AG20443 (cell line): ENCODE data around the gene PRADC1.
"Not testable (repeated sequence)": the region's sequence is repeated elsewhere in the genome, so short reads cannot be mapped to it uniquely, and the experiment has no call there.

ENCODE experiments used
- DNase-seq: peaks from one replicate; pipeline ENCODE4 v3.0.0; 2012; ENCODE audit warnings: low spot score, mixed read lengths

PRADC1 gene

DNA sequence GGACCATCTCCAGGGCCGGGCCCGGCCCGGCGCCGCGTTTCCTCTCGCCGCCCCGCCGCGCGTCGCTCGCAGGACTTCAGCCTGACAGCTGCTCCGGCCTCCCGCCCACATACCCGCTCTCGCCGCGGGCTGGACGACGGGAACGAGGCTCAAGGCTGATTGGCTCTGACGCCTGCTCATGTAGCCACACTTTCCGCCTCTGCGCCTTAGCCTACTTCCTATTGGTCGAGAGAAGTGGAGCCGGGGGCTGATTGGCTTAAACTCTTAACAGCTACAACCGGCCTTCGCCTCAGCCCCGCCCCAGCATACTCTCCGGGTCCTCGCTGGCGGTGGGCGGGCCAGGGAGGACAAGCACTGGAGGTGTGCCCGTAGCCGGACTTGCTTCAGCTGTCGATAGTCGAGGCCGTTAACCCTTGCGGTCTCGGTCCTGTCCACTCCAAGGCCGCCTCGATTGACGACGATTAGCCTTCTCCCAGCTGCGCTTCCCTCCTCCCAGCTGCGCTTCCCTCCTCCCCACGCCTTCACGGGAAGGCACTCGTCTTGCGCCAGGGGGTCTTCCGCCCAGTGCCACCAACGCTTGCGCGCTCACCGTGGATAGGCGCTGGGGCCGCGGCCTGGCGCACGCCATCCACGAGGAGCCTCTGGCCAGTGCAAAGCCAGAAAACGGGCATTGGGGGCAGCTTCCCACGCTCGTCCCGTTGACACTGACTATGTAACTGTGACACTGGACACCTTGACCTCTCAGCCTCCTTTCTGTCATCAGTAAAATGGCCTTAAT lies at the start of gene PRADC1:
Gene PRADC1 (minus strand): TSS at position 86 of the 778 bp plus-strand sequence. CDS start 79 bp downstream, at position 7.
- peak; percentile 98 for DNase-seq

DNA sequence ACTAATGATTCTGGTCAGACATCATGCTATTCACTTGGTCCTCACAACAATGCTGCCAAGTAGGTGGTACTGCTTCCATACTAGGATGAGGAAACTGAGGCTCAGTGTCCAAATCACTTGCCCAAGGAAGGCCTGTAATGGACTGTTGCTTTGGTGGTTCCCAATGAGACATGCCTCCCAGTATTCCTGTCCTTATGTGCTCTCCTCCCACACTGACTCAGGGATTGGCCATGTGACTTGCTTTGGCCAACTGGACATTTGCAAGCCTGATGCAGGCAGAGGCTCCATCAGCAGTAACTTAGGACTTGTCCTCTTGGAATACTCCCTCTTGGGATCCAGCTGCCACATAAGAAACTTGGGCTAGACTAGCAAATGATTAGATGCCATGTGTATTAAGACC lies 48.2 kb upstream of the PRADC1 start:
- no peak for DNase-seq

DNA sequence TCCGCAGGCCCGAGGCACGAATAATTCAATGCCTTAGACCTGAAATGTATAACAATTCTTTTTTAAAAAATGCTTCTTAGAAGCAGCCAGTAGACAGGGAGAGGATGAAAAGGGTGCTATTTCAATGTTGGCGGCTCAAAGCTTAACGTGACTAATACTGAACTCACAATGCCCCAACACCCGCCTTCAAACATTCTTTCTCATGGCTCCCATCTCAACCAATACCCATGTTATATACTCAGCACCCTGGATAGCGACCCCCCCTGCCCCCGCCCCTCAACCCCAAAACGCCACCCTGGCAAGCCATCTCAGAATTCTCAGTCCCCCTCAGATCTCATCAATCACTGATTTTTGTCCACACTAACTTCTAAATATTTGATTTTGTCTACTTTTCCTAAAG lies 46.8 kb upstream of the PRADC1 start:
- DNase-seq, result no peak

DNA sequence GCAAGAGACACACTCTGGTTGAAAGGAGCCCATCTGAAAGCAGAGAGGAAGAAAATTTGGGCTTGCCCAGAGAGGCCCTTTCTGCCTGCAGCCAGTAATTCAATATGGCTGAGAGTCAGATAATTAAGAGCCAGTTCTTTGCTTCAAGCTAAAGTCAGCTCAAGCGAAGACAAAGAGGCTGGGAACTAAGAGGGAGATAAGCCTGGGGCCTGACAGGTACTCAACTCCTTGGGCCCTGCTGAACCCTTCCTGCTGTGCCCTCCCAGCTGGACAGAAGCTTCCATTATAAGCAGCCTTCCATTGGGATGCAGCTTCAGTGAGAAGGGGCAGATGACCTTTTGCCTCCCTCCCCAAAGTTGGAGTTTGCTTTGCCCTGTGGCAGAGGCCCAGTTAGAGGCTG lies 39.2 kb upstream of the PRADC1 start:
- no peak for DNase-seq

DNA sequence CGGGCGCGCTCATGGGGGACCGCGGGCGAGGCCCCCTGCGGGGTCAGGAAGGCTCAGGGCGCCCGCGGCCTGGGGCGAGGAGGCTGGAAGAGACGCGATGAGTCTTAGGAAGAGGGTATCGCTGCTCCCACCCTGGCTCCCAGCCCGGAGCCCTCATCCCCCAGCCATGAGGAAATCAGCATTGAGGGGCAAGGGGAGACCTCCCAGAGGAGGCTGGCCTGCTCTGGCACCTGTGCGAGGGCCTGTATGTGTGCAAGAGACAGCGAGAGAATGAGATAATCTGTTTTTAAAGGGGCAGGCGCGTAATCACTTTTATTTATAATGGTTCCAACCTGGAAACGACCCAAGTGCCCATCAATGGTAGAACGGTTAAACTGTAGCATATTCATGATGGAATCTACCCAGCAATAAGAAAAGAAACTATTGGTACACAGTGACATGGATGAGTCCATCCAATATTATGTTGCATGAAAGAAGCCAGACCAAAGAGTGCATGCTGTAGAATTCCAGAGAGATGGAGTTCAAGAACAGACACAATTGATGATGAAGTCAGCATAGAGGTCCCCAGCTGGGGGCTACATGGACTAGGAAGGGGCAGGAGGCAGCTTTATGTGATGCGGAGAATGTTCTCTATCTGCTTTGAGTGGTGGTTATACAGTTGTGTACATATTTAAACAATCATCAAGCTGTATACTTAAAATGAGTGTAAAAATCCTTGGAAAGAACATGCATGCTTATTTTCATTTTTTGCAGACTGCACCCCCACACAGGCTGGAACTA lies 36.8 kb upstream of the PRADC1 start:
- DNase-seq, result no peak

DNA sequence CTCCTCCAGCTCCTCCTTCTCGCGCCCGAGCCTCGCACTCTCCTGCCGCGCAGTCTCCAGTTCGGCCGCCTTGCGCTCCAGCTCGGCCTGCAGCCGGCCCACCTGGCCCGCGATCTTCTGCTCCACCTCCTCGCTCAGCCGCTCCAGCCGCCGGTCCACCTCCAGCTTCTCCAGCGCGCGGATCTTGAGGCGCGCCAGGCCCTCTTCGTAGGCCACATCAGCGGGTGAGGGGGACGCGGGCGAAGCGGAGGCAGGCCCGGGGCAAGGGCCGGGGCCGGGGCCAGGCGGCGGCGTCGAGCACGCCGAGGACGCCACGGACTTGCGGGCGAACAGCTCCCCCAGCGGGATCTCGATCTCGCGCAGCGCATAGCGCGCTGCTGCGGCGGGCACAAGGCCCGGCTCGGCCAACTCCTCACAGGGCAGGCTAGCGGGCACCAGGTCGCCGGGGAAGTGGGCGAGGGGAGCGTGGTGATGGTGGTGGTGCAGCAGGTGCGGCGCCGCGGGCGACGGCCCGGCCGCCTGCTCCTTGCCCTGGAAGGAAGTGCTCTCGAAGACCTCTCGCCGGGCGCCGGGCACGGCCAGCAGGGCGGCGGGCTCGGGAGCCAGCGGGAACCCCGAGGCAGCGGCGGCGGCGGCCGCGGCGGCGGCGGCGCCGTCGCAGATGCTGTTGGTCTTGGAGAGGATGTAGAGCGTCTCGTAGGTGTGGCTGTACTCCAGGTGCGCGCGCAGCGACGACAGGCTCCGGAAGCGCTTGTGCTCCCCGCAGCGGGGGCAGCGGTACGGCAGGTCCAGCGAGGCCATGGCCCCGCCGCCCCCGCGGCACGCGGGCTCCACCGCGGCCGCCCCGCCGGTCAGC lies 36.0 kb upstream of the PRADC1 start:
- DNase-seq, result peak; percentile 71

DNA sequence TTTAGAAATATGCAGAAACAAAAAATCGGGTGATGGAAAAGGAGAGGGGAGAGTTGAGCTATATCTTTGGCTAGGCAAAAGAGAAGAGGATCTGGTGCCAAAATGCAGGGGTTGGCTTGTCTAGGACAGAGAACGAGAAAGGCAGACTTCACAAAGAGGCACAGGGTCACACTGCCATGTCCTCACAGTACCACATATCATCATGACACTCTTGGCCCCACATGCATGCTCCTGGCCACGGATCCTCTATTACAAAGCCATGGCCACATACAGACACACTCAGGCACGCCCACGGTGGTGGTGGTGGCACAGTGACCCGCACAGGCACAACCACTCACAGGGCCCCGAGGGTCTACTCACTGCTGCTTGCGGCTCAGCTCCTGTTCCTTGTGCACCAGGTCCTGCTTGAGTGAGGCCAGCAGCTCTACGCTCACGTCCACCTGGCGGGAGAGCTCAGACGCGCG lies 35.4 kb upstream of the PRADC1 start:
- no peak for DNase-seq

DNA sequence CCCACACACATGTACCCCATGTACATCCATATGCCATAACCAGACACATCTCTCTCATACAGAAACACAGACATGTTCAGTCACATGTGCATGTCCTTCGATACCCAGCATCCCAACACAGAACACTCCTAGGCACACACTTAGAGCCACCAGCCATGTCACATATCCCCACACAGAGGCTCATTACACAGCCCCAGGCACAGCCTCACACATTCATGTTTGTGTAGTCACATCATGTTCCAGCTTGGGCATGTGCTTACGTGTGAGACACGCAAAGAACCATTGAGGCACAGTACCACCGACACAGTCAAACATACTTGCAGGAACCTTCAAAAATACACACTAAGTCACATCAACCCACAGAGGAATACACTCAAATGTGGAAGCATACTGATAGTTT lies 34.0 kb upstream of the PRADC1 start:
- no peak for DNase-seq

DNA sequence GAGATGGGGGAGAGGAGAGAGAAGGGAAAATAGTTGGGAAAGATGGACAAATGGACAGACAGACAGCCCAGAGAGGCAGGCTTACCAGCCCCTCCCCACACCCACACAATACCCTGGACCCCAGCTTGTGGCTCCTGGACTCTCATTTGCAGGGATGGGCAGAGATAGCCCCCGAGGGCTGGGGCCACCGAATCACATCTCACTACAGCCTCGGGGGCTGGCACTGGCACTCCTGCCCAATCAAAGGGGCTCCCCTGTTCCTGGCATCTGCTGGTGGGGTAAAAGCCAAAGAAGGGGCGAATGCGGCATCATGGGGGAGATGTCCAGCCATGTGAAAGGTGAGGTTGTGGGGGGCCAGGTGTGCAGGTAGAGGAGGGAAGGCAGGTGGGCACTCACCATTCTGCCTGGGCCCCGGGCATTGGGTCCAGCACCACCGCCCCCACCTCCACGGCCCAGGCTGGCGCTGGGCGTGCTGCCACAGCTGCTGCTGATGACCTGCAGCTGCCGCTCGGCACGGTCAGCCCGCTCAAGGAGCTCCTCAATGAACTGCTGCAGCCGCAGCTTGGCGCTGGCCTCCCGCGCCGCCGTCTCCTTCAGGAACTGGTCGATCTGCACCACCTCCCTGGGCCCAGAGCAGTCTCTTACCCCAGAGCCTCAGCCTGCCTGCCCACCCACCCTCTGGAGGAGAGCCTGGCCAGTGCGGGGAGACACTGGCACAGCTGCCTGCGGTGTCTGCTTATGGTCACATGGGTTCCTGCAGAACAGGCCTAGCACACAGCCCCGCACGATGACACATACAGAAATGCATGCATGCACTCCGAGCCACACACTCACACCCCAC lies 33.2 kb upstream of the PRADC1 start:
- DNase-seq, result no peak

DNA sequence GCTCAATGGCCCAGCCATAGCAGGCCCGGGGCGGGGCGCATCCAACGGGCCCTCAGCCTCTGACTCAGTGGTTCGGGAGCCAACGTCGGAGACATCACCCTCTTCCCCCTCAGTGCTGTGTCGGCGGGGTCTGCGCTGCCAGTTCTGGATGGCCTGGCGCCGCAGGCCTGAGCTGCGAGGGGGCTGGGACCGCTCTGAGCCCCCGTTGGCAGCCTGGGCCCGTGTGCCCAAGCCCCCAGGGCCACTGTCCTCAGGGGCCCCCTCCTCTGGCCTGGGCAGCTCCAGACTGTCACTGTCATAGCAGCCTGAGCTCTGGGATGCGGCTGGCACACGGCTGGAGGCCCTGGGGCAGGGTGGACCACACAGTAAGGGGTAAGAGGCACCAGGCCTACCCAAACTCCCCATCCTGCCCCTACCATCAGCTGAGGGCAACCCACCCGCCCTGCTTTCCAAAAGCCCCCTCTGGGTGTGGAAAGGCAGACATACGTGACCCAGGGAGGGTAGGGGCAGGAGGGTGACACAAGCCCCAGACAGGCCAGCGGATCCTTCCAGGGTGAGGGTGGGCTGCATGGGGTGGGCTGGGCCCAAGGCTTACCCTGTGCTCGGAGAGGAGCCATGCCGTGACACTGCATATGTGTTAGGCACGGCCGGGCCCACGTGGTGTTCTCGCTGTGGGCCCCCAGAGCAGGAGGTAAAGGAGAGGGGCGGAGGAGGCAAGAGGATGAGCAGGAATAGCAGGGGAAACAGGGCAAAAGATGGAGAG lies 32.4 kb upstream of the PRADC1 start:
- DNase-seq, result no peak

DNA sequence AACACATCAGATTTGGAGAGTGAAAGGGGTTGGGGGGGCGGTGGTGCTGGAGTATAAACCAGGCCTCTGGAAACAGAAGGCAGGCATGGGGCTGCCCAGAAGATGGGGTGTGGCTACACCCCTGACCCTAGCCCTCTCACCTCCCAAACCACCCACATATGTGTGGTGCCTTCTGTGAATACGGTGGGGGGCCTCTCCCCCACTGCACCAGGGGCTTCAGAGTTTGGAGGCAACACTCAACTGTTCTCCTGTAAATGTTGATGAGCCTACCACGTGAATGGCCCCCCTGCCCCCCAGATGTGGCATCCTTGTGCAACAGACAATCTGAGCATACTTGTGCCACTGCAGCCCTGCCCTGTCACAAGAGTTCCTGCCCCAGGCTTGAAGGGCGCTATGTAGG lies 31.7 kb upstream of the PRADC1 start:
- DNase-seq, result no peak

DNA sequence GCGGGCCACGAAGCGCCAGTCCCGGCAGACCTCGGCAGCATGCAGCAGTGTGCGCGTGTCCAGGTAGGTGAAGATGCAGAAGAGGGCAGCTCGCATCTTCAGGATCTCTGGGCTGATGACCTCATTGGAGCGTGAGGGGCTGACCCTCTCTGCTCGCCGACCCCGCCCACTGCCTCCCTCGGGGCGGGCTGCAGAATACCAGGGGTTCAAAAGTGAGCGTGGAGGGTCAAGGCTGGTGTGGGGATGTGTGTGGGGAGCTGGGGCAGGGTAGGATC lies 31.2 kb upstream of the PRADC1 start:
- DNase-seq, result no peak

DNA sequence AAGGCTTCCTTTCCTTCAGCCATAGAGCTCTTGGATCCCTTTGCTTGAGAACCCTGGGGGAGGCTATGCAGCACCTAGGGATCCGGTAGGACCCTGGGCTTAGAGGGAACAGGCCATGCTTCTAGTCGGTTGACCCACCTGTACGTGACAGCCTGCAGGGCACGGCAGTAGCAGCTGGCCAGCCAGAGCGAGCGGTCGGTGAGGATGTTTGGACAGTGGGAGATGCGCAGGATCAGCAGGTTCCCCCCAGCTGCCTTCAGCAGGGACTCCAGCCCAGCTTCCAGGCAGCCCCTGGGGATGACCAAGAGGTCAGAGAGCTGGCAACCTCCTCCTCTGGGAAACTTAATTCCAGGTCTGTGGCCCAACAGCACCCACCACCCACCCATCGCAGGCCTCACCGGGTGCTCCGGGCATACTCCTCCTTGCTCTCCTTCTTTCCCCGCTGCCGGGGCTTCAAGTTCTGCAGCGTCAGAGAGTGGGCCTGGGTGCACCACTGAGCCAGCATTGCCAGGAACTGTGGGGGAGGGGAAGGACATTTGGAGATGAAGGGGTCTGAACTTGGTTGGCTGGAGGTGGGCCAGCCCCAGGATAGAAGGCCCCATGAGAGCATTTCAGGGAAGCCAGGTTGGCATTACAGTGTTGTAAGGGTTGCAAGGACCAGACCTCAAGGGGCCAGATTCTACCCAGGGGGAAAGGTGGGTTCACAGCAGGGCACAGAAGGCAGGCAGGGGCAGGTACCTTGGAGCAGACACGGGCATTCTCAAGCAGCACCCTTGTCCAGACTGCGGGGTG lies 30.7 kb upstream of the PRADC1 start:
- no peak for DNase-seq

DNA sequence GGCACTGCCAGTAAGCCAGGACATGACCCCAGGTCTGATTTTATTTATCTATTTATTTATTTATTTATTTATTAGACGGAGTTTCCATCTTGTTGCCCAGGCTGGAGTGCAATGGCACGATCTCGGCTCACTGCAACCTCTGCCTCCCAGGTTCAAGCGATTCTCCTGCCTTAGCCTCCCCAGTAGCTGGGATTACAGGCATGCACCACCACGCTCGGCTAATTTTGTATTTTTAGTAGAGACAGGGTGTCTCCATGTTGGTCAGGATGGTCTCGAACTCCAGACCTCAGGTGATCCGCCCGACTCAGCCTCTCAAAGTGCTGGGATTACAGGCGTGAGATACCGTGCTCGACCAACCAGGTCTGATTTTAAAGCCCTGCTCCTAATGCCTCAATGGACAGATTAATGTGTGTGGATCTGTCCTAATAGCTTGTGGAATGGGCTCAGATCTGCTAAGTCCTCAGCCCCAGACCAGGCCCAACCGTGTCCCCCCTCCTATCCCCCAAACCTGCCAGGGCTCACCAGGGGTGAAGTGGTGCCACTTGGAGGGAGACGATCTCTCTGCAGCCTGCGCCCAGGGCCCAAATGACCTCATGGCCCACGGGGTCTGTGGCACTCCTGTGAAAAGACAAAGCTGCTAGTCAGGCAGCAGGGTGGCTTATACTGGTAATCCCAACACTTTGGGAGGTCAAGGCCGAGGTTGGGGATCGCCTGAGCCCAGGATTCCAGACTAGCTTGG lies 29.8 kb upstream of the PRADC1 start:
- not testable (repeated sequence) for DNase-seq

DNA sequence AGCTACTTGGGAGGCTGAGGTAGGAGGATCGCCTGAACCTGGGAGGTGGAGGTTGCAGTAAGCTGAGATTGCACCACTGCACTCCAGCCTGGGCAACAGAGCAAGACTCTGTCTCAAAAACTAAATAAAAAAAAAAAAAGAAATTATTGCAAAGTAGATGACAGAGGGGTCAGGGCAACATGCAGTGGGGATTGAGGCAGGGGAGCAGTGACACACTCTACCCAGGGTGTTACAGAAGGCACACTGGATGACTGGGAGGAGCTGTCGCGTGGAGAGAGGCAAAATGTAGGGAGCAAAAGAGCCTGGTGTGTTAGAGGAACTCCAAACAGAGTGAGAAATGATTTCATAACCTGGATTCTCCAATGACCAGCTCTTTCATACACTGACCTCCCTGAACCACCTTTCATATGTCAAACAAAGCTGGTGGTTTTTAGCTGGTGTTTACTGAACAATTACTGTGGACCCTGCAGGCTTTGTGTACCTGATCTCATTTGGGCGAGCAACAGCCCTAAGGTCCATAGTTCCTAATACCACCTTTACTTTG lies 29.1 kb upstream of the PRADC1 start:
- DNase-seq, result no peak

DNA sequence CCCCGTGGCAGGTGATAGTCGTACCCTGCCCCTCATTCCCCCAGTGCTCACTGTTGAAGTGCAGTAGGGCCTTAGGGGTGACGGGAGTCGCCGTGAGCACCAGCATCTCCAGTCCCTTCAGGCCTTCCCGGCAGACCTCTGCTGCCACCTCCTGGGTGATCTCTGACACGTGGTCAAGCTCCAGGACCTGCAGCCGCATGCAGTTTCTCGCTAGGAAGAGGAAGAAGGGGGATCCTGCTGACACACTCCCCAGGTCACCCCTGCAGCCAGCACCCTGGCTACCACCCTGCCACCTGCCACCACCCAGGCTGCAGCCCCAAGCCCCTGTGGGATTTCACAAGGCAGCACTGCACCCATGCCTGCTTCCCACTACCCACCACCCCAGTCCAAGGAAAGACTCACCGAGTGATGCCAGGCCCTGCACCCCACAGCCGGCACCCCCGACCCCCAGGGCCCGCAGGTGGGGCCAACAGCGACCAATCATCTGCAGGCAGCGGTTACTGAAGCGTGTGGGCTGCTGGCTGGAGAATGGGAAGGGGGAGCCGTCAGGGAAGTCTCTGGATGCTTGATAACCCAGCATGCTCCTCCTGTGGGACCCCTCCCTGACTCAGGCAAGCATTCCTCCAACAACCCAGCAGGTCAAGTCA lies 27.4 kb upstream of the PRADC1 start:
- DNase-seq, result peak; percentile 89

DNA sequence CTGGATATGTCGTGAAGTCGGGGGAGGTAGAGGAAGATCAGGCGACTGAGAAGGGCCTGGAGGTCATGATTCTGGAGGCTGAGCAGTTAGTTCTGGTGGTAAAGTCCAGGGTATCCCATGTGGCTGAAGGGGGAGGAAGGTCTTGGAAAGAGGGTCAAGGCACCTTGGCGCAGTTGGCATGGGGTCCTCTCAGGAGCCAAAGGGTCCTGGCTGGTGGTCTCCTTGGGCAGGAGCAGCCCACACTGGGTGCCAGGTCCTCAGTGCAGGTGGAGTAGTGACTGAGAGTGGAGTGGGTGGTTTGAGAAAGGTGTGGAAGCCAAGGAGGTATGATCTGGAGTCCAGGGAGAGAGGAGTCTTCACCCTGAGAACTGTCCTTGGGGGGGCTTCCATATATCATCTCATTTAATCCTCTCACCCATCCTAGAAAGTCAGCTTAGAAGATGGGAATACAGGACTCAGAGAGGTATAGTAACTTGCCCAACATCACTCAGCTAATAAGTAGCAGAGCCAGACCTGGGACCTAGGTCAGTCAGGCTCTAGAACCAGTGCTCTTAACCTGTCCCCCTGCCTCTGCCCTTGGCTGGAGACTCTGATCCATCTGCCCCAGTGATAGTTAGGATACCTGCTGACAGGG lies 26.8 kb upstream of the PRADC1 start:
- no peak for DNase-seq

DNA sequence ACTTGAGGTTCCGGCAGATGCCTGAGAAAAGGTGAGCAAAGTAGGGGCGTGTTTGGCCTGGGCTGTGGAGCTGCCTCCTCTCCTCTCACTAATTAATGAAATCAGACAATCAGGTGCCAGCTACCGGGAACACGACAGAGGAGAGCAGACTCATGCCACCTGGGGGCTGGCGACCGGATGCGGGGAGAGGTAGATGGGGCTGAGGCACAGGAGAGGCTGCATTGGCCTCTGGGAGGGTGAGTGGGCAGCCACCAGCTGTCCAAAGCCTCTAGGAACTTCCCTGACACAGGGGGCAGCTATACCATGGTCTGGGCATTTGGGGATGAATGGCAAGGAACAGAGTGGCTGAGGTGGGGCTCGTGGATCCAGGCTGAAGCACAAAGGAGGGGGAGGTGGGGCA lies 26.2 kb upstream of the PRADC1 start:
- DNase-seq, result no peak
